Uterus (tissue), 2 donors: ENCODE results near the gene TIMM8B.

Source experiments
- POLR2A ChIP-seq, 2 donors: fragments of 450-650 bp; IDR thresholded peaks; one replicate each; pipeline ENCODE4 v1.6.1; 2016; ENCODE audit warnings: antibody characterized with exemption in 2 of 2, mild to moderate bottlenecking in 1 of 2, moderate library complexity in 1 of 2
- TF ChIP-seq, protein P1 (sequence below), 4 experiments: fragments of 200-600 bp in 2 of 4; fragments of 450-650 bp in 2 of 4; sonication (generic) in 2 of 4; IDR thresholded peaks; one replicate each; pipeline ENCODE4 v1.5.1; 2016 to 2019; ENCODE audit warnings: antibody characterized with exemption in 4 of 4, mild to moderate bottlenecking in 2 of 4, moderate library complexity in 1 of 4

DNA sequence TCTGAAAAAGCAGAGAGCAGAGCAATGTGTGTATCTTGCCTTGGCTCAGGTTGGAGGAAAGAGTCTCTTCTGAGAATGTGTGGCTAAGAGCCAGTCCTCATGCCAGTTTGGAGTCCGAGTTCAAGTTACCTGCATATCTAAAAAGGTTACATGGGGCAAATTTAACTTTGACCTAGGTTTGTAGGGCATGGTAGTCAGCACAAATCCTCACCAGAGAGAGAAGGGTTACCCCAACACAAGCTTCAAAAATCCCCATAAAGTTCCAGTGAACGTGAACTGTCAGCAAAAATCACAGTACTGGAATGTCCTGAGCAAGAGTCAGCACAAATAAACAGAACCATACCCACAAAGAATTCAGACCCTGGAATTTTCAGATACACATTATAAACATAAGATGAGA lies 13.9 kb upstream of the TIMM8B start:
- TF ChIP-seq, protein P1, sequence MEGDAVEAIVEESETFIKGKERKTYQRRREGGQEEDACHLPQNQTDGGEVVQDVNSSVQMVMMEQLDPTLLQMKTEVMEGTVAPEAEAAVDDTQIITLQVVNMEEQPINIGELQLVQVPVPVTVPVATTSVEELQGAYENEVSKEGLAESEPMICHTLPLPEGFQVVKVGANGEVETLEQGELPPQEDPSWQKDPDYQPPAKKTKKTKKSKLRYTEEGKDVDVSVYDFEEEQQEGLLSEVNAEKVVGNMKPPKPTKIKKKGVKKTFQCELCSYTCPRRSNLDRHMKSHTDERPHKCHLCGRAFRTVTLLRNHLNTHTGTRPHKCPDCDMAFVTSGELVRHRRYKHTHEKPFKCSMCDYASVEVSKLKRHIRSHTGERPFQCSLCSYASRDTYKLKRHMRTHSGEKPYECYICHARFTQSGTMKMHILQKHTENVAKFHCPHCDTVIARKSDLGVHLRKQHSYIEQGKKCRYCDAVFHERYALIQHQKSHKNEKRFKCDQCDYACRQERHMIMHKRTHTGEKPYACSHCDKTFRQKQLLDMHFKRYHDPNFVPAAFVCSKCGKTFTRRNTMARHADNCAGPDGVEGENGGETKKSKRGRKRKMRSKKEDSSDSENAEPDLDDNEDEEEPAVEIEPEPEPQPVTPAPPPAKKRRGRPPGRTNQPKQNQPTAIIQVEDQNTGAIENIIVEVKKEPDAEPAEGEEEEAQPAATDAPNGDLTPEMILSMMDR (IDR thresholded peaks at IDR 0.05), result no peak
- no peak for TF ChIP-seq POLR2A (IDR thresholded peaks at IDR 0.05)
